ENCODE data around the gene HIGD1A. TPM values are rescaled to one million over a fixed set of nuclear protein-coding genes. Genes with fewer than 3 reads are reported as not detected.
A peak's percentile ranks its signal among the peaks of the same experiment; 100 is the strongest.

HIGD1A gene
- total RNA-seq, 2 donors from 2014 or later = 36.3 to 52.4 TPM

DNA sequence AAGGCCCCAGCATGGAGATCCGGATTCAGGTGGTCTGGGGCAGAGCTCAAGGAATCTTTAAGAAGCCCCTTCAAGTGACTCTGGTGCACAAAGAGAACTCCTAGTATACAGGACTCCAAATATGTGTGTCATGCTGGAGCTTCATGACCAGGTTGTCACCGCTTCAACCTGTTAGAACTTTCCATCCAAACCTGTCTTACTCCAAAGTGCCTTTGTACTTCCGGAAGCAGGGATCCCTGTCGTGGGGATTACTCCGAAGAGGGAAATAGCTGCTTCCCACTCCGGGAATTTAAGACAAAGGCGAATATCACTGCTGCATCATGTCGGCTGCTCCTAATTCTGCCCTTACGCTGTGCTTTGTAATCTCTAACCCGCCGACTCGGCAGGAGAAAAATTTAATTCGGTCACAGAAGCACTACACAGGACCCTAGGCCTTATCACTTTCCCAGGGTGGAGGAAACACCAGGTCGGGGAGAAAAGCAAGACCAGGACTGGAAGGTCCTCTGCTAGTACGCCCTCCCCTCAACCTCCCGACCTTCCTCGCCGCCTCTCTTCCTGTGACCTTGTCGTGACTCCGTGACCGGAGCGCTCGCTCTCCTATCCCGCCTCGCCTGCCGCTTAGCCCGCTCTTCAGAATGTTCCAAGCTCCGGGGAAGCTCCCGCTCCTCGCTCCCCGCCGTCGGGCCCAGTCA, 730 bp downstream of the HIGD1A start:
- intact Hi-C loops (cut with DNase I) = no loop called here
- Histone ChIP-seq H3K27ac (peak overlapping the region; percentile 81 to 95 (median 94)), H3K4me3 (peak overlapping the region; percentile 37 to 70), H3K4me1 (peaks cover 46% of the 10 kb centered on the region), H3K27me3 (no peaks in the 10 kb centered on the region), H3K36me3 (replicated peaks in 1 of 2; ENCODE audit: insufficient read depth in 1 of 2, low read depth in 2 of 2) (no peaks in the 10 kb centered on the region), H3K9me3 (no peaks in the 10 kb centered on the region)
- peak; percentile 39 for ATAC-seq
- DNase-seq = peak; percentile 19 to 59 (median 48)
- 0 to 1% methylated on average over 32 to 33 of the region's 33 CpGs for WGBS, 2 donors
- TF ChIP-seq, protein P1, sequence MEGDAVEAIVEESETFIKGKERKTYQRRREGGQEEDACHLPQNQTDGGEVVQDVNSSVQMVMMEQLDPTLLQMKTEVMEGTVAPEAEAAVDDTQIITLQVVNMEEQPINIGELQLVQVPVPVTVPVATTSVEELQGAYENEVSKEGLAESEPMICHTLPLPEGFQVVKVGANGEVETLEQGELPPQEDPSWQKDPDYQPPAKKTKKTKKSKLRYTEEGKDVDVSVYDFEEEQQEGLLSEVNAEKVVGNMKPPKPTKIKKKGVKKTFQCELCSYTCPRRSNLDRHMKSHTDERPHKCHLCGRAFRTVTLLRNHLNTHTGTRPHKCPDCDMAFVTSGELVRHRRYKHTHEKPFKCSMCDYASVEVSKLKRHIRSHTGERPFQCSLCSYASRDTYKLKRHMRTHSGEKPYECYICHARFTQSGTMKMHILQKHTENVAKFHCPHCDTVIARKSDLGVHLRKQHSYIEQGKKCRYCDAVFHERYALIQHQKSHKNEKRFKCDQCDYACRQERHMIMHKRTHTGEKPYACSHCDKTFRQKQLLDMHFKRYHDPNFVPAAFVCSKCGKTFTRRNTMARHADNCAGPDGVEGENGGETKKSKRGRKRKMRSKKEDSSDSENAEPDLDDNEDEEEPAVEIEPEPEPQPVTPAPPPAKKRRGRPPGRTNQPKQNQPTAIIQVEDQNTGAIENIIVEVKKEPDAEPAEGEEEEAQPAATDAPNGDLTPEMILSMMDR (IDR thresholded peaks at IDR 0.05) = no peak
- TF ChIP-seq POLR2A (IDR thresholded peaks at IDR 0.05) = no peak

- no peak for TF ChIP-seq POLR2A (IDR thresholded peaks at IDR 0.05)
- TF ChIP-seq, protein P1 (IDR thresholded peaks at IDR 0.05) = no peak
- Histone ChIP-seq H3K27me3 (no peaks in the 10 kb centered on the region), H3K27ac (peak overlapping the region; percentile 81 to 95 (median 94)), H3K4me1 (peaks cover 46% of the 10 kb centered on the region), H3K9me3 (no peaks in the 10 kb centered on the region), H3K36me3 (replicated peaks in 1 of 2; ENCODE audit: insufficient read depth in 1 of 2, low read depth in 2 of 2) (no peaks in the 10 kb centered on the region), H3K4me3 (peak overlapping the region; percentile 37 to 70)
- WGBS, 2 donors = 17 to 21% methylated on average over 11 of the region's 11 CpGs
- DNase-seq (no peak), ATAC-seq (no peak)
- intact Hi-C loops (cut with DNase I) = no loop called here
Measured at GRCh38 chr3:42802876-42803413, 1.3 kb downstream of the HIGD1A start.

DNA sequence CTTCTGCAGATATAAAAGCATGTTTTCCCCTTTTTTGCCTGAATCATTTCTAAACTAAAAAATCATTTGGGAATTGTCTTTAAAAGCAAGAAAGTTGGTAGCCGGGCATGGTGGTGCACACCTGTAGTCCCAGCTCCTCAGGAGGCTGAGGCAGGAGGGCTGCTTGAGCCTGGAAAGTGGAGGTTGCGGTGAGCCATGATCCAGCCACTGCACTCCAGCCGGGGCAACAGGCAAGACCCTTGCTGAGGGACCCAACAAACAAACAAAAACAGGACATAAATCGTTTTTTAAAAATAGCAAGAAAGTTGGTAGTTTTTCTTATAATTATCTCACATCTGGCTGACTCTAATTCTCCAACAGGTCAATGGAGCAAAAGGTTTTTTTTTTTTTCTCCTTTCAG, 2.5 kb downstream of the HIGD1A start:
- Histone ChIP-seq H3K27me3 (no peaks in the 10 kb centered on the region), H3K4me1 (peaks cover 46% of the 10 kb centered on the region), H3K36me3 (replicated peaks in 1 of 2; ENCODE audit: insufficient read depth in 1 of 2, low read depth in 2 of 2) (no peaks in the 10 kb centered on the region), H3K4me3 (no peak overlapping the region), H3K27ac (no peak overlapping the region), H3K9me3 (no peaks in the 10 kb centered on the region)
- no peak for ATAC-seq
- 78 to 80% methylated on average over 4 of the region's 4 CpGs for WGBS, 2 donors
- intact Hi-C loops (cut with DNase I) = no loop called here
- DNase-seq = no peak
- TF ChIP-seq, protein P1 (IDR thresholded peaks at IDR 0.05) = no peak
- no peak for TF ChIP-seq POLR2A (IDR thresholded peaks at IDR 0.05)

GRCh38 chr3:42801048-42801620, 3.2 kb downstream of the HIGD1A start:
- DNase-seq = no peak
- ATAC-seq = no peak
- no peaks in the 10 kb centered on the region for H3K9me3 ChIP-seq
- no peak for TF ChIP-seq POLR2A (IDR thresholded peaks at IDR 0.05)
- TF ChIP-seq, protein P1 (IDR thresholded peaks at IDR 0.05) = no peak
- peaks cover 46% of the 10 kb centered on the region for H3K4me1 ChIP-seq
- no peaks in the 10 kb centered on the region for H3K27me3 ChIP-seq
- H3K4me3 ChIP-seq = no peak overlapping the region
- 44 to 50% methylated on average over 3 of the region's 3 CpGs for WGBS, 2 donors
- intact Hi-C loops (cut with DNase I) = no loop called here
- H3K36me3 ChIP-seq (replicated peaks in 1 of 2; ENCODE audit: insufficient read depth in 1 of 2, low read depth in 2 of 2) = no peaks in the 10 kb centered on the region
- no peak overlapping the region for H3K27ac ChIP-seq
